ENCODE results near the gene JTB. TPM values are rescaled to one million over a fixed set of nuclear protein-coding genes. Genes with fewer than 3 reads are reported as not detected.
A peak's percentile ranks its signal among the peaks of the same experiment; 100 is the strongest.

JTB gene
- total and polyA plus RNA-seq, 9 of the 15 experiments (the other 6 are each of a cell fraction or from before 2014, with no cell fraction given), result 24.7 to 308 (median 151) TPM

DNA sequence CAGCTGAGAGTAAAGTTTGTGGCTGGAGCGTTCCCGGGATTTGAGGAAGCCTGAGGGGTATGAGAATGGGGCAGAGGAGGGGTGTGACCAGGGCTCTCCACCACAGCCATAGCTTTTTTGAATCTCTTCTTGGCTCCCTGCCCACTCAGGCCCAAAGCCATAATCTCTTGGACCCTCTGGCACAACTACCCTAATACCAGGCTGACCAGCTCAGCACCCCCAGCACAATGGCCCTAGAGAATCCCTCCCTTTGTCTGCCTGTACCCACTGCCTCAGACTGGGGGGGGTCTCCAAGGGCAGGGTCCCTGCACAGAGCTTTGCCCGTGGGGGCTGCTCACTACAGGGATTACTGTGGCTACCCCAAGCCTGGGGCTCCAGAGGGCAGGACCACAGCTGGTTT, 38.5 kb downstream of the JTB start:
- BruUV-seq (replicated peaks), result no TSS peak
- no peak for ATAC-seq
- peaks cover 4% of the 10 kb centered on the region; the same call in 2 of the 3 replicates for H3K79me2 ChIP-seq (ENCODE audit: control insufficient read depth, insufficient read depth, low read length)
- no peak overlapping the region for H3K9ac ChIP-seq (ENCODE audit: insufficient read depth in 1 of 2, low read depth in 2 of 2, low read length in 2 of 2)
- peaks cover 90% of the 10 kb centered on the region; the same call in 2 of the 3 replicates for H3K36me3 ChIP-seq (ENCODE audit: control insufficient read depth, insufficient read depth, low read length)
- no peaks in the 10 kb centered on the region for H3K9me1 ChIP-seq (ENCODE audit: control insufficient read depth, insufficient read depth, low read length)
- WGBS (ENCODE audit: insufficient coverage, low coverage, missing lambda C conversion rate), result 95% methylated on average over 3 of the region's 3 CpGs
- peaks cover 0 to 6% of the 10 kb centered on the region in 2 experiments; a peak in 2 of 5 replicates for H3K4me1 ChIP-seq (replicated peaks in 1 of 2; ENCODE audit: control insufficient read depth in 2 of 2, insufficient read depth in 2 of 2, low read length in 2 of 2)
- no peak overlapping the region for H3K4me3 ChIP-seq
- POLR2A ChIA-PET, result interaction anchor here (0.6 to 1.7 kb wide), 3 partner anchors 9 to 776 kb away, joined by 3 to 8 read pairs (median 8); partner anchors contain the start of gene CRTC2
- no peak overlapping the region for H3K27ac ChIP-seq (ENCODE audit: extremely low read depth, low read depth, low read length)
- TF ChIP-seq, protein P1, sequence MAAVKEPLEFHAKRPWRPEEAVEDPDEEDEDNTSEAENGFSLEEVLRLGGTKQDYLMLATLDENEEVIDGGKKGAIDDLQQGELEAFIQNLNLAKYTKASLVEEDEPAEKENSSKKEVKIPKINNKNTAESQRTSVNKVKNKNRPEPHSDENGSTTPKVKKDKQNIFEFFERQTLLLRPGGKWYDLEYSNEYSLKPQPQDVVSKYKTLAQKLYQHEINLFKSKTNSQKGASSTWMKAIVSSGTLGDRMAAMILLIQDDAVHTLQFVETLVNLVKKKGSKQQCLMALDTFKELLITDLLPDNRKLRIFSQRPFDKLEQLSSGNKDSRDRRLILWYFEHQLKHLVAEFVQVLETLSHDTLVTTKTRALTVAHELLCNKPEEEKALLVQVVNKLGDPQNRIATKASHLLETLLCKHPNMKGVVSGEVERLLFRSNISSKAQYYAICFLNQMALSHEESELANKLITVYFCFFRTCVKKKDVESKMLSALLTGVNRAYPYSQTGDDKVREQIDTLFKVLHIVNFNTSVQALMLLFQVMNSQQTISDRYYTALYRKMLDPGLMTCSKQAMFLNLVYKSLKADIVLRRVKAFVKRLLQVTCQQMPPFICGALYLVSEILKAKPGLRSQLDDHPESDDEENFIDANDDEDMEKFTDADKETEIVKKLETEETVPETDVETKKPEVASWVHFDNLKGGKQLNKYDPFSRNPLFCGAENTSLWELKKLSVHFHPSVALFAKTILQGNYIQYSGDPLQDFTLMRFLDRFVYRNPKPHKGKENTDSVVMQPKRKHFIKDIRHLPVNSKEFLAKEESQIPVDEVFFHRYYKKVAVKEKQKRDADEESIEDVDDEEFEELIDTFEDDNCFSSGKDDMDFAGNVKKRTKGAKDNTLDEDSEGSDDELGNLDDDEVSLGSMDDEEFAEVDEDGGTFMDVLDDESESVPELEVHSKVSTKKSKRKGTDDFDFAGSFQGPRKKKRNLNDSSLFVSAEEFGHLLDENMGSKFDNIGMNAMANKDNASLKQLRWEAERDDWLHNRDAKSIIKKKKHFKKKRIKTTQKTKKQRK (IDR thresholded peaks at IDR 0.05; ENCODE audit: borderline replicate concordance, low read depth, low read length), result no peak
- TF ChIP-seq PHF8 (IDR thresholded peaks at IDR 0.05; ENCODE audit: borderline replicate concordance, low read length) (no peak), NFIC (IDR thresholded peaks at IDR 0.05) (peak; percentile 45)
- H3K9me3 ChIP-seq (replicated peaks; ENCODE audit: control insufficient read depth, insufficient read depth, low read depth, low read length), result no peaks in the 10 kb centered on the region
- H2AFZ ChIP-seq (ENCODE audit: low read depth, low read length), result no peak overlapping the region
- H3K27me3 ChIP-seq (ENCODE audit: control insufficient read depth in 2 of 2, insufficient read depth in 2 of 2, low read length in 2 of 2), result no peaks in the 10 kb centered on the region
- no peaks in the 10 kb centered on the region for H4K20me1 ChIP-seq (replicated peaks; ENCODE audit: control insufficient read depth, insufficient read depth, low read length)
- DNase-seq (ENCODE audit: extremely low read depth in 1 of 4, low spot score in 3 of 4), result no peak
- CTCF ChIA-PET (ENCODE audit: low intra/inter-chr PET ratio), result no interaction called here
- H3K4me2 ChIP-seq (ENCODE audit: insufficient read depth, low read length), result no peak overlapping the region
- intact Hi-C loops (cut with micrococcal nuclease) (no loop called here), in situ Hi-C loops (cut with MboI) (no loop called here)
- FAIRE-seq, result no peak
